SU-DHL-6 (cell line): ENCODE results near the gene ATP23.

ENCODE experiments used
- H2AFZ ChIP-seq: fragments of 200-600 bp; sonication (generic); 2 replicates; pipeline ENCODE4 v1.6.1; 2014; ENCODE audit warnings: low read depth, mild to moderate bottlenecking, moderate library complexity, mixed read lengths, antibody characterized with exemption, low read length; ENCODE audit not compliant: severe bottlenecking
- H3F3A ChIP-seq: fragments of 200-600 bp; shearing (Covaris generic); 2 replicates; pipeline ENCODE4 v1.6.0; 2016; ENCODE audit warnings: antibody characterized with exemption, mild to moderate bottlenecking; ENCODE audit not compliant: insufficient read depth
- H3K27ac ChIP-seq: fragments of 200-600 bp; sonication (generic); 2 replicates; pipeline ENCODE4 v1.5.1; 2016; ENCODE audit warnings: low read depth, mild to moderate bottlenecking, low read length, moderate library complexity, mixed read lengths
- H3K27me3 ChIP-seq: fragments of 200-600 bp; sonication (generic), shearing (Covaris generic); 2 replicates; pipeline ENCODE4 v1.6.0; 2014; ENCODE audit warnings: mild to moderate bottlenecking, low read length
- H3K36me3 ChIP-seq: fragments of 200-600 bp; sonication (generic); 2 replicates; pipeline ENCODE4 v1.6.1; 2014; ENCODE audit warnings: mild to moderate bottlenecking, low read length, mixed read lengths
- H3K4me2 ChIP-seq: fragments of 300-600, 200-600 bp; shearing (Covaris generic), sonication (generic); 2 replicates; pipeline ENCODE4 v1.6.0; 2014; ENCODE audit warnings: low read length, low read depth, mild to moderate bottlenecking; ENCODE audit not compliant: poor library complexity, severe bottlenecking
- H3K4me3 ChIP-seq: fragments of 200-600 bp; sonication (generic); 2 replicates; pipeline ENCODE4 v1.5.1; 2014; ENCODE audit warnings: antibody characterized with exemption, low read length, mild to moderate bottlenecking, mixed read lengths; ENCODE audit not compliant: insufficient read depth, poor library complexity, severe bottlenecking
- H3K79me2 ChIP-seq: fragments of 200-600 bp; sonication (generic); 2 replicates; pipeline ENCODE4 v1.6.1; 2014; ENCODE audit warnings: mild to moderate bottlenecking, low read length, moderate library complexity; ENCODE audit not compliant: insufficient read depth
- H3K9ac ChIP-seq: fragments of 200-600 bp; sonication (generic); 2 replicates; pipeline ENCODE4 v1.7.0; 2014; ENCODE audit warnings: mild to moderate bottlenecking, low read length
- H3K9me2 ChIP-seq: fragments of 200-600 bp; sonication (generic); replicated peaks from 2 replicates; pipeline ENCODE4 v1.6.1; 2014; ENCODE audit warnings: low read length; ENCODE audit not compliant: insufficient read depth
- H3K9me3 ChIP-seq: fragments of 200-600 bp; sonication (generic); 2 replicates; pipeline ENCODE4 v1.6.1; 2014; ENCODE audit warnings: low read length, mixed read lengths; ENCODE audit not compliant: insufficient read depth
- H4K20me1 ChIP-seq: fragments of 200-600 bp; sonication (generic); 2 replicates; pipeline ENCODE4 v1.6.1; 2014; ENCODE audit warnings: low read depth, mild to moderate bottlenecking, antibody characterized with exemption, low read length, moderate library complexity, mixed read lengths
- EZH2phosphoT487 ChIP-seq: fragments of 200-600 bp; sonication (generic), shearing (Covaris generic); conservative IDR thresholded peaks from 2 replicates; pipeline ENCODE4 v1.6.1; 2018; ENCODE audit warnings: mild to moderate bottlenecking, antibody characterized with exemption, low read length, moderate library complexity, mixed read lengths
- TF ChIP-seq, protein P1 (sequence below): fragments of 200-600 bp; sonication (generic); IDR thresholded peaks from one replicate; pipeline ENCODE4 v1.5.1; 2017; ENCODE audit warnings: antibody characterized with exemption, mild to moderate bottlenecking, low read length, moderate library complexity; ENCODE audit not compliant: insufficient read depth, poor library complexity, severe bottlenecking

Gene ATP23

DNA sequence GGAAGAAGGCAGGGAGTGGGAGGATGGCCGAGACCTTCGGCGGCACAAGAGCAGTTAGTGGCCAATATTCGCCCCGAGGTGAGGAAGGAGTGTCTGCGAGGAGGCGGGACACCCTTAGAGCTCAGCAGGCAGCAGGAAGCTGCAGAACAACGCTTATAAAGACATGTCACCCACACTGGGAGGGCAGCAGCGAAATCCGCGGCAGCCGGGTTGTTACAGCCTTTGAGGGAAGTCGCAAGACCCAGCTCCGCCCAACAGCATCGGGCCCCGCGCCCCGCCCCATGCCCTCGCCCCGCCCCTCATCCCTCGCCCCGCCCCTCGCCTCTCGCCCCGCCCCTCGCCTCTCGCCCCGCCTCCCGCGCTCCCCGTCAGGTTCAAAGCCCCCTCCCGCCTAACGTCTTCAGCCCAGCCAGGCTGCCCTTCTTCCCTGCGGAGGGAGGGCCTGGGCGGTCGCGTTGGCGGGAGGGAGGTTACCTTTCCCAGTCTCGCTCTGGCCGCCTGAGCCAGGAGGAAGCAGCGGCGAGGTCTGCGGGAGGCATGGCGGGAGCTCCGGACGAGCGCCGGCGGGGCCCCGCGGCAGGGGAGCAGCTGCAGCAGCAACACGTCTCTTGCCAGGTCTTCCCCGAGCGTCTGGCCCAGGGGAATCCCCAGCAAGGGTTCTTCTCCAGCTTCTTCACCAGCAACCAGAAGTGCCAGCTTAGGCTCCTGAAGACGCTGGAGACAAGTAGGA is at the start of gene ATP23:
Gene ATP23 (plus strand): TSS at position 403 of the 730 bp plus-strand sequence. CDS start 135 bp downstream, at position 538.
- Histone ChIP-seq H3K4me2 (peak within 1 kb of the TSS; percentile 87), H3K9me3 (no peaks in the 10 kb centered on the region), H4K20me1 (no peaks in the 10 kb centered on the region), H3K9ac (peak within 1 kb of the TSS; percentile 69), H3K79me2 (peaks cover 5% of the 10 kb centered on the region; the same call in 1 of the 2 replicates), H3K27me3 (no peaks in the 10 kb centered on the region), H3K4me3 (peak within 1 kb of the TSS; percentile 70), H3K27ac (peak within 1 kb of the TSS; percentile 69), H3F3A (peaks cover 12% of the 10 kb centered on the region; the same call in 1 of the 2 replicates), H3K36me3 (no peaks in the 10 kb centered on the region), H3K9me2 (no peaks in the 10 kb centered on the region), H2AFZ (peak within 1 kb of the TSS; percentile 72)
- TF ChIP-seq, protein P1, sequence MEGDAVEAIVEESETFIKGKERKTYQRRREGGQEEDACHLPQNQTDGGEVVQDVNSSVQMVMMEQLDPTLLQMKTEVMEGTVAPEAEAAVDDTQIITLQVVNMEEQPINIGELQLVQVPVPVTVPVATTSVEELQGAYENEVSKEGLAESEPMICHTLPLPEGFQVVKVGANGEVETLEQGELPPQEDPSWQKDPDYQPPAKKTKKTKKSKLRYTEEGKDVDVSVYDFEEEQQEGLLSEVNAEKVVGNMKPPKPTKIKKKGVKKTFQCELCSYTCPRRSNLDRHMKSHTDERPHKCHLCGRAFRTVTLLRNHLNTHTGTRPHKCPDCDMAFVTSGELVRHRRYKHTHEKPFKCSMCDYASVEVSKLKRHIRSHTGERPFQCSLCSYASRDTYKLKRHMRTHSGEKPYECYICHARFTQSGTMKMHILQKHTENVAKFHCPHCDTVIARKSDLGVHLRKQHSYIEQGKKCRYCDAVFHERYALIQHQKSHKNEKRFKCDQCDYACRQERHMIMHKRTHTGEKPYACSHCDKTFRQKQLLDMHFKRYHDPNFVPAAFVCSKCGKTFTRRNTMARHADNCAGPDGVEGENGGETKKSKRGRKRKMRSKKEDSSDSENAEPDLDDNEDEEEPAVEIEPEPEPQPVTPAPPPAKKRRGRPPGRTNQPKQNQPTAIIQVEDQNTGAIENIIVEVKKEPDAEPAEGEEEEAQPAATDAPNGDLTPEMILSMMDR, result no peak
- no peak for TF ChIP-seq EZH2phosphoT487

- Histone ChIP-seq H3F3A (no peaks in the 10 kb centered on the region), H3K4me2 (no peak overlapping the region), H3K79me2 (no peaks in the 10 kb centered on the region), H3K27ac (no peak overlapping the region), H2AFZ (no peak overlapping the region), H3K9ac (no peak overlapping the region), H3K9me3 (no peaks in the 10 kb centered on the region), H3K27me3 (no peaks in the 10 kb centered on the region), H3K9me2 (no peaks in the 10 kb centered on the region), H3K36me3 (no peaks in the 10 kb centered on the region), H4K20me1 (no peaks in the 10 kb centered on the region), H3K4me3 (no peak overlapping the region)
- TF ChIP-seq, protein P1, result no peak
- no peak for TF ChIP-seq EZH2phosphoT487
Measured at GRCh38 chr12:57892232-57892972, 49.0 kb upstream of the ATP23 start.

DNA sequence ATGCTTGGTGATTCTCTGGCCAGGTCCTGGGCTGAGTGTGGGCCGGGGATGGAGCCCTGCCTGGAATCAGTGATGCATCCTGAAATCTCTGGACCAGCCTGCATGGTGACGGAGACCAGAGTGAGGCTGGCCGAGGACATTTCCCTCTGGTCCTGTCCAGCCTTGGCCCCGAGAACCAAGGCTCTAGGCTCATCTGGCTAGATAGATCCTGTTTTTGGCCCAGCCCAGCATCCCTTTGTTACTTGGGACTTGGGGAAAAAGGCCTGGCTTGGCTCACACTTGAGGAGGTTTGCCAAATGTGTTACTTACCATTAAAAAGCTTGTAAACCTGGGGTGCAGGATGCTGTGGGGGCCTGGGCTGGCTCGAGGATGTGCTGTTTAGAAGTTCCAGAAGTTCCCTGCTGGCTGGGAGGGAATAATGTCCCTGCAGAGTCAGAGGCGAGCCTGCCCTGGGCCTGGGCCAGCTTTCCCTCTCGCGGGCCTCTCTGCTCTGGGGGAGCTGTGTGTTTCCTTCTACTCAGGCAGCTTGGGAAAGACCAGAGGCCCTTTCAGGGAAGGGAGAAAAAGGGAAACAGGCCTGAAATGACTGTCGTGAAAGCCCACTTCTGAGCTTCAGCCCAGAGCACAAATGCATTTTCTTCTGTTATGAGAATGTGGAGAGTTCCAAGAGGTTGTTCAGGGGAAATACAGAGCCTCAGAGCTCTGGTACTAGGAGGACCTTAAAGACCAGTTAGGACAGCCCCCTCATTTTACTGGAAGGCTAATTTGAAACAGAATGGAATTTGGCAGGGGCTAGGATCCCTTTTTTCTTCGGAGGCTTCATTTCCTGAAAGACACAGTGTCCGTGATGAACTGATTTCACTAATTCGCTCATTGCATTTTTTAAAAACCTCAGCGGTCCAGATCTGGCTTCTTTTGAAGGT is 47.7 kb upstream of the ATP23 start:
- H2AFZ ChIP-seq, result no peak overlapping the region

More for the DNA sequence above, 47.7 kb upstream of the ATP23 start:
- TF ChIP-seq EZH2phosphoT487, result no peak
- TF ChIP-seq, protein P1, result no peak
- no peaks in the 10 kb centered on the region for H3K36me3 ChIP-seq
- H3K4me3 ChIP-seq, result no peak overlapping the region
- no peaks in the 10 kb centered on the region for H3K9me2 ChIP-seq
- no peaks in the 10 kb centered on the region for H4K20me1 ChIP-seq
- no peaks in the 10 kb centered on the region for H3K79me2 ChIP-seq
- no peak overlapping the region for H3K4me2 ChIP-seq
- no peaks in the 10 kb centered on the region for H3K27me3 ChIP-seq
- H3K27ac ChIP-seq, result no peak overlapping the region
- H3K9me3 ChIP-seq, result no peaks in the 10 kb centered on the region
- H3K9ac ChIP-seq, result no peak overlapping the region
- H3F3A ChIP-seq, result peaks cover 3% of the 10 kb centered on the region
